HCT116 (cell line): Measurements from ENCODE around the gene TMPRSS9.

Experiments
- CTCF ChIP-seq, 3 experiments: fragments of 200-600 bp in 1 of 3; sonication (generic) in 1 of 3; IDR thresholded peaks in 2 of 3; conservative IDR thresholded peaks in 1 of 3; 2 replicates each; pipeline ENCODE4 v1.5.1; 2012 to 2017; ENCODE audit warnings: low read depth in 2 of 3, low read length in 2 of 3, antibody characterized with exemption in 1 of 3, borderline replicate concordance in 1 of 3, control low read depth in 1 of 3, mild to moderate bottlenecking in 1 of 3, mixed read lengths in 1 of 3, mixed run types in 1 of 3, moderate library complexity in 1 of 3; ENCODE audit not compliant: insufficient read depth in 1 of 3
- EZH2 ChIP-seq: fragments of 200-600 bp; sonication (generic); IDR thresholded peaks from 2 replicates; pipeline ENCODE4 v1.6.1; 2017; ENCODE audit warnings: antibody characterized with exemption, mixed run types
- EZH2phosphoT487 ChIP-seq: fragments of 200-600 bp; IDR thresholded peaks from 2 replicates; pipeline ENCODE4 v1.6.1; 2018; ENCODE audit warnings: antibody characterized with exemption, borderline replicate concordance
- MAX ChIP-seq: IDR thresholded peaks from 2 replicates; pipeline ENCODE4 v1.6.1; 2012
- POLR2A ChIP-seq: IDR thresholded peaks from 2 replicates; pipeline ENCODE4 v1.7.0; 2011; ENCODE audit warnings: borderline replicate concordance; ENCODE audit not compliant: insufficient read depth, insufficient read length; ENCODE audit errors: extremely low read depth
- POLR2AphosphoS5 ChIP-seq: IDR thresholded peaks from 2 replicates; pipeline ENCODE4 v1.6.1; 2011; ENCODE audit warnings: mild to moderate bottlenecking, low read depth, low read length, moderate library complexity
- REST ChIP-seq: IDR thresholded peaks from 2 replicates; pipeline ENCODE4 v1.6.1; 2012; ENCODE audit warnings: low read depth
- SRF ChIP-seq: IDR thresholded peaks from 2 replicates; pipeline ENCODE4 v1.6.1; 2012; ENCODE audit warnings: low read depth
- YY1 ChIP-seq: IDR thresholded peaks from 2 replicates; pipeline ENCODE4 v1.6.1; 2011; ENCODE audit warnings: low read length, low read depth, moderate library complexity, mild to moderate bottlenecking; ENCODE audit not compliant: insufficient replicate concordance; ENCODE audit errors: extremely low read depth
- ZNF274 ChIP-seq: fragments of 200-500 bp; sonication (Bioruptor generic); IDR thresholded peaks from 2 replicates; pipeline ENCODE4 v1.6.1; 2014; ENCODE audit warnings: mild to moderate bottlenecking, low read depth, low read length, inconsistent platforms

- no peak for TF ChIP-seq CTCF (IDR thresholded peaks at IDR 0.05 in 2 of 3, conservative IDR thresholded peaks at IDR 0.05 in 1 of 3; ENCODE audit: borderline replicate concordance in 1 of 3, insufficient read depth in 1 of 3, low read depth in 2 of 3, low read length in 2 of 3)
- no peak for TF ChIP-seq SRF
- TF ChIP-seq ZNF274, result no peak
- TF ChIP-seq YY1, result no peak
- no peak for TF ChIP-seq POLR2A
- no peak for TF ChIP-seq EZH2
- TF ChIP-seq POLR2AphosphoS5, result no peak
- no peak for TF ChIP-seq EZH2phosphoT487
- TF ChIP-seq MAX, result no peak
- TF ChIP-seq REST, result no peak
These were observed 51.6 kb downstream of the TMPRSS9 start for GRCh38 chr19:2411709-2412108.
